Osteocyte (in vitro differentiated cells): Measurements from ENCODE around the gene SERPINB6. TPM values are rescaled to one million over a fixed set of nuclear protein-coding genes. Genes with fewer than 3 reads are reported as not detected.

Source experiments
- DNase-seq: peaks from one replicate; pipeline ENCODE4 v3.0.0; 2021; ENCODE audit warnings: mixed read lengths; ENCODE audit not compliant: unreplicated experiment; ENCODE audit errors: extremely low spot score
- H3K27ac Mint-ChIP-seq: one replicate; pipeline ENCODE4 v1.8.0; 2021; ENCODE audit warnings: mild to moderate bottlenecking, mixed read lengths; ENCODE audit not compliant: unreplicated experiment
- H3K27me3 Mint-ChIP-seq: one replicate; pipeline ENCODE4 v1.8.0; 2021; ENCODE audit warnings: mixed read lengths; ENCODE audit not compliant: unreplicated experiment
- H3K36me3 Mint-ChIP-seq: one replicate; pipeline ENCODE4 v1.8.0; 2021; ENCODE audit warnings: mixed read lengths; ENCODE audit not compliant: unreplicated experiment
- H3K4me1 Mint-ChIP-seq: one replicate; pipeline ENCODE4 v1.8.0; 2021; ENCODE audit warnings: mixed read lengths; ENCODE audit not compliant: unreplicated experiment
- H3K4me3 Mint-ChIP-seq: one replicate; pipeline ENCODE4 v1.8.0; 2021; ENCODE audit warnings: mild to moderate bottlenecking, moderate library complexity, mixed read lengths; ENCODE audit not compliant: unreplicated experiment
- H3K9me3 Mint-ChIP-seq: one replicate; pipeline ENCODE4 v1.8.0; 2021; ENCODE audit warnings: mixed read lengths; ENCODE audit not compliant: unreplicated experiment
- CTCF ChIP-seq: fragments of 200-600 bp; sonication (generic); IDR thresholded peaks from 2 replicates; pipeline ENCODE4 v1.5.0; 2021; ENCODE audit warnings: antibody characterized with exemption, mild to moderate bottlenecking, moderate library complexity
- total RNA-seq: library from RNA; stranded (reverse); gene quantifications from 2 replicates; pipeline ENCODE4 v1.2.1, GENCODE V29; 2021

Gene SERPINB6
- total RNA-seq, 1 donor from 2014 or later = 93.1 TPM

GRCh38 chr6:2988426-2989331, 17.3 kb upstream of the SERPINB6 start:
- peak; percentile 82 for TF ChIP-seq CTCF
- Mint-ChIP-seq H3K4me1 (peaks cover 36% of the 10 kb centered on the region), H3K4me3 (peak overlapping the region; percentile 91), H3K36me3 (no peaks in the 10 kb centered on the region), H3K9me3 (no peaks in the 10 kb centered on the region), H3K27me3 (no peaks in the 10 kb centered on the region), H3K27ac (peak overlapping the region; percentile 99)
- DNase-seq = peak; percentile 96

GRCh38 chr6:2988094-2988425, 16.7 kb upstream of the SERPINB6 start:
- no peaks in the 10 kb centered on the region for H3K36me3 Mint-ChIP-seq
- peak overlapping the region; percentile 91 for H3K4me3 Mint-ChIP-seq
- TF ChIP-seq CTCF = no peak
- H3K4me1 Mint-ChIP-seq = peaks cover 36% of the 10 kb centered on the region
- H3K27ac Mint-ChIP-seq = peak overlapping the region; percentile 97
- no peak for DNase-seq
- no peaks in the 10 kb centered on the region for H3K9me3 Mint-ChIP-seq
- no peaks in the 10 kb centered on the region for H3K27me3 Mint-ChIP-seq

DNA sequence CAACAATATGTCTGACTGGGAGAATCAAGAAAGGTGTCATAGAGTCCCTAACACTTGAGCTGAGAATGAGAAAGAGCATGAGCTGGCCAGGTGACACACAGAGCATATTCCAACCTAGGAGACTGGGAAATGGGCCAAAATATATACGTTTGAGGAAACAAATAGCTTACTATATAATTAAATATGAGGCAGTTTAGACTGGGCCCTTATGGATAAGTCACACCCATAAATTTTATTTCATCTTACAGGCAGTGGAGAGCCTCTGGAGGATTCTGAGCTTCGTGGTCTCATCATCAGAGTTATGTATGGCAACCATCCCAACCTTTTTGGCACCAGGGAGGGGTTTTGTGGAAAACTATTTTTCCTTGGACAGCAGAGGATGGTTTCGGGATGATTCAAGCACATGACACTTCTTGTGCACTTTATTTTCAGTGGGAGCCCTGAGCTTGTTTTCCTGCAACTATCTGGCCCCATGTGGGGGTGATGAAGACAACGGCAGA, 15.4 kb upstream of the SERPINB6 start:
- no peak for TF ChIP-seq CTCF
- Mint-ChIP-seq H3K27ac (peak overlapping the region; percentile 97), H3K36me3 (no peaks in the 10 kb centered on the region), H3K27me3 (no peaks in the 10 kb centered on the region), H3K4me3 (no peak overlapping the region), H3K9me3 (no peaks in the 10 kb centered on the region), H3K4me1 (peaks cover 45% of the 10 kb centered on the region)
- DNase-seq = no peak

DNA sequence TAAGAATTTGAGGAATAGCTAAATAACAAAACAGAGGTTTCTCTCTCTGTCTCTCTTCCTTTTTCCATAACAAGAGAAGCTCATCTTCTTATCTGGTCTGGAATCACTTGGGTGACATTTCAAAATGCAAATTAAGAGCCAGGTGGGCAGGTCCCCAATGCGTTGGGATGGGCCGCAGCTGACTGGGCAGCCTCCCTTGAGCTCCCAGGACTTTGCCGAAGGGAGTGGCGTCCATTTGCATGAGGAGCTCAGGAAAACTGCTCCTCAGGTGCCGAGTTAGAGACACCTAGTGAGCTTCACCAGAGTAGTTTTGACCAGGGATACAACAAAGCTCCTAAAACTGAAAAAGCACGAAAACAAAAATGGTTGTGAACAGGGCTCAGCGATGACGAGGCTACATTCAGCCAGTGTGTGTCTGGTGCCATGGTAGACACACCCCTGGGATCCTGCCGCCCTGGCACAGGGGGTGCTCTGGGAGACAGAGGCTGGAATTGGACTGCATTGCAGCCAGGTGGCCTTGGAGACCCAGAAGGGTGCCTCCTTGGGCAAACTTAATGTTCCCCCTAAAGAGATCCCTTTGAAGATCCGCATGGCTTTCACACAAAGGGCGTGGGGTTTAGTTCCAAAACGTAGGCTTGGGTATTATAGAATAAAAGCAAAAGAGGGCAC, 13.5 kb upstream of the SERPINB6 start:
- H3K4me3 Mint-ChIP-seq = no peak overlapping the region
- no peak for TF ChIP-seq CTCF
- no peaks in the 10 kb centered on the region for H3K9me3 Mint-ChIP-seq
- no peaks in the 10 kb centered on the region for H3K27me3 Mint-ChIP-seq
- peaks cover 37% of the 10 kb centered on the region for H3K4me1 Mint-ChIP-seq
- H3K36me3 Mint-ChIP-seq = no peaks in the 10 kb centered on the region
- no peak for DNase-seq
- no peak overlapping the region for H3K27ac Mint-ChIP-seq
